SK-N-SH (cell line): Measurements from ENCODE around the gene EML1. TPM values are rescaled to one million over a fixed set of nuclear protein-coding genes. Genes with fewer than 3 reads are reported as not detected.

Experiments used
- CTCF ChIA-PET: fragments of 300-600, 350-600 bp; formaldehyde crosslinking; extraction: SDS; loops from one replicate; lab custom pipeline; 2021; lab: Yijun Ruan, JAX
- POLR2A ChIA-PET: fragments of 350-600 bp; sonication (Branson Sonifier 250); formaldehyde crosslinking; extraction: SDS; loops from one replicate; lab custom pipeline; 2020; ENCODE audit warnings: antibody characterized with exemption, inconsistent platforms; lab: Yijun Ruan, JAX
- DNase-seq: peaks from one replicate; pipeline ENCODE4 v3.0.0; 2012
- H2AFZ ChIP-seq: fragments of 200-600 bp; sonication (generic); 2 replicates; pipeline ENCODE4 v1.8.1; 2016; ENCODE audit warnings: antibody characterized with exemption, mild to moderate bottlenecking, low read depth
- H3F3A ChIP-seq: fragments of 200-600 bp; sonication (generic); replicated peaks from 2 replicates; pipeline ENCODE3; 2016; ENCODE audit warnings: antibody characterized with exemption, mild to moderate bottlenecking; ENCODE audit not compliant: insufficient read depth
- H3K27ac ChIP-seq, 2 experiments: fragments of 200-500 bp in 1 of 2; fragments of 200-600 bp in 1 of 2; sonication (Bioruptor generic) in 1 of 2; sonication (generic), shearing (Covaris generic) in 1 of 2; 2 replicates each; pipeline versions ENCODE4 v1.5.1 to v1.6.1; 2014 to 2016; ENCODE audit warnings: low read depth in 2 of 2, inconsistent platforms in 1 of 2, low read length in 1 of 2, mild to moderate bottlenecking in 1 of 2, mixed read lengths in 1 of 2
- H3K27me3 ChIP-seq: fragments of 200-600 bp; sonication (generic), shearing (Covaris generic); 2 replicates; pipeline ENCODE4 v1.6.1; 2016; ENCODE audit warnings: mixed run types; ENCODE audit not compliant: insufficient read depth
- H3K36me3 ChIP-seq, 2 experiments: fragments of 200-500 bp in 1 of 2; fragments of 200-600 bp in 1 of 2; sonication (Bioruptor generic) in 1 of 2; sonication (generic) in 1 of 2; replicated peaks in 1 of 2; 2 replicates each; pipeline versions ENCODE3 to v1.5.1; 2014 to 2016; ENCODE audit warnings: low read length in 1 of 2, mild to moderate bottlenecking in 1 of 2; ENCODE audit not compliant: insufficient read depth in 2 of 2, control insufficient read depth in 1 of 2
- H3K4me1 ChIP-seq, 2 experiments: fragments of 200-500 bp in 1 of 2; fragments of 200-600 bp in 1 of 2; sonication (Bioruptor generic) in 1 of 2; sonication (generic), shearing (Covaris generic) in 1 of 2; 2 replicates each; pipeline versions ENCODE4 v1.5.1 to v1.6.1; 2014 to 2016; ENCODE audit warnings: low read depth in 1 of 2, low read length in 1 of 2, mixed run types in 1 of 2; ENCODE audit not compliant: insufficient read depth in 2 of 2, control insufficient read depth in 1 of 2
- H3K4me2 ChIP-seq: fragments of 200-600 bp; sonication (generic), shearing (Covaris generic); 2 replicates; pipeline ENCODE4 v1.6.1; 2017; ENCODE audit warnings: mixed run types
- H3K4me3 ChIP-seq, 2 experiments: fragments of 200-500 bp in 1 of 2; fragments of 200-600 bp in 1 of 2; sonication (Bioruptor generic) in 1 of 2; sonication (generic), shearing (Covaris generic) in 1 of 2; 2 replicates each; pipeline versions ENCODE4 v1.5.1 to v1.8.1; 2014 to 2016; ENCODE audit warnings: low read depth in 2 of 2, inconsistent platforms in 1 of 2, low read length in 1 of 2, mild to moderate bottlenecking in 1 of 2, mixed read lengths in 1 of 2, moderate library complexity in 1 of 2
- H3K79me2 ChIP-seq: fragments of 200-600 bp; sonication (generic); 2 replicates; pipeline ENCODE4 v1.8.1; 2017; ENCODE audit warnings: mild to moderate bottlenecking; ENCODE audit not compliant: insufficient read depth
- H3K9ac ChIP-seq: fragments of 200-600 bp; sonication (generic); 2 replicates; pipeline ENCODE4 v1.6.1; 2017; ENCODE audit warnings: mixed run types
- H3K9me2 ChIP-seq: fragments of 200-600 bp; sonication (generic); 2 replicates; pipeline ENCODE4 v1.6.1; 2017; ENCODE audit warnings: mixed run types
- H3K9me3 ChIP-seq: fragments of 200-600 bp; sonication (generic); 2 replicates; pipeline ENCODE4 v1.6.1; 2017; ENCODE audit warnings: mixed run types, mild to moderate bottlenecking, moderate library complexity
- H4K20me1 ChIP-seq: fragments of 200-600 bp; sonication (generic); 2 replicates; pipeline ENCODE4 v1.6.1; 2017; ENCODE audit warnings: mild to moderate bottlenecking, mixed run types; ENCODE audit not compliant: insufficient read depth
- CHD2 ChIP-seq: fragments of 150-350 bp; IDR thresholded peaks from 2 replicates; pipeline ENCODE4 v1.6.1; 2018; ENCODE audit warnings: low read length; ENCODE audit not compliant: partially characterized antibody
- CTCF ChIP-seq: fragments of 200-600 bp; sonication (generic); IDR thresholded peaks from 2 replicates; pipeline ENCODE4 v1.6.1; 2017; ENCODE audit warnings: antibody characterized with exemption, mild to moderate bottlenecking, moderate library complexity
- EP300 ChIP-seq, 2 experiments: IDR thresholded peaks; 2 replicates each; pipeline versions ENCODE4 v1.4.0 to v1.6.1; 2012; ENCODE audit warnings: borderline replicate concordance in 1 of 2, low read depth in 1 of 2, low read length in 1 of 2
- FOSL2 ChIP-seq: IDR thresholded peaks from 2 replicates; pipeline ENCODE4 v1.4.0; 2012; ENCODE audit warnings: low read depth, mild to moderate bottlenecking, moderate library complexity, borderline replicate concordance
- FOXJ3 ChIP-seq: sonication (generic); formaldehyde crosslinking; IDR thresholded peaks from 2 replicates; pipeline ENCODE4 v1.5.1; 2020; ENCODE audit warnings: mild to moderate bottlenecking, missing genetic modification reagents
- FOXM1 ChIP-seq: IDR thresholded peaks from 2 replicates; pipeline ENCODE4 v1.4.0; 2012; ENCODE audit warnings: low read depth, mild to moderate bottlenecking
- GATA2 ChIP-seq: sonication (generic); formaldehyde crosslinking; IDR thresholded peaks from 2 replicates; pipeline ENCODE4 v1.5.0; 2020; ENCODE audit warnings: mild to moderate bottlenecking, missing genetic modification reagents
- JUND ChIP-seq: IDR thresholded peaks from 2 replicates; pipeline ENCODE4 v1.4.0; 2012
- MEF2A ChIP-seq: IDR thresholded peaks from 2 replicates; pipeline ENCODE4 v1.4.0; 2012; ENCODE audit warnings: low read depth, borderline replicate concordance
- MXI1 ChIP-seq: IDR thresholded peaks from 2 replicates; pipeline ENCODE4 v1.6.1; 2012; ENCODE audit warnings: mild to moderate bottlenecking, low read depth, low read length, improper control_type of control experiment
- POLR2AphosphoS5 ChIP-seq: IDR thresholded peaks from 2 replicates; pipeline ENCODE4 v1.6.1; 2012; ENCODE audit warnings: low read depth, low read length
- RAD21 ChIP-seq: IDR thresholded peaks from 2 replicates; pipeline ENCODE4 v1.6.1; 2012; ENCODE audit warnings: mild to moderate bottlenecking, low read length
- RCOR1 ChIP-seq: fragments of 150-350 bp; IDR thresholded peaks from 2 replicates; pipeline ENCODE4 v1.6.1; 2017; ENCODE audit warnings: antibody characterized with exemption, low read length
- SIN3A ChIP-seq: IDR thresholded peaks from 2 replicates; pipeline ENCODE4 v1.6.1; 2012; ENCODE audit warnings: low read depth, mild to moderate bottlenecking, low read length, moderate library complexity, borderline replicate concordance
- SMC3 ChIP-seq: IDR thresholded peaks from 2 replicates; pipeline ENCODE4 v1.6.1; 2012; ENCODE audit warnings: low read depth, low read length, improper control_type of control experiment
- TAF1 ChIP-seq: IDR thresholded peaks from 2 replicates; pipeline ENCODE4 v1.6.1; 2012; ENCODE audit warnings: low read depth, mild to moderate bottlenecking, low read length, moderate library complexity, borderline replicate concordance
- TCF12 ChIP-seq: IDR thresholded peaks from 2 replicates; pipeline ENCODE4 v1.4.0; 2012
- TEAD4 ChIP-seq: IDR thresholded peaks from 2 replicates; pipeline ENCODE4 v1.4.0; 2012; ENCODE audit warnings: mild to moderate bottlenecking, borderline replicate concordance; ENCODE audit not compliant: insufficient read depth
- ZBTB33 ChIP-seq: IDR thresholded peaks from 2 replicates; pipeline ENCODE4 v1.4.0; 2012; ENCODE audit warnings: low read depth, borderline replicate concordance
- WGBS: methylation state at CpG from one replicate; pipeline ENCODE4 v1.1.6; 2017; ENCODE audit warnings: low lambda C conversion rate; 5-methylcytosine and 5-hydroxymethylcytosine counted together
- polyA plus RNA-seq, 3 experiments: library from polyadenylated mRNA; depleted of rRNA; stranded (reverse); fragments of >200 nt; gene quantifications; 2 replicates each; pipeline ENCODE4 v1.2.3, GENCODE V29; 2012
- TF ChIP-seq, protein P1 (sequence below): fragments of 150-350 bp; IDR thresholded peaks from 2 replicates; pipeline ENCODE4 v1.6.1; 2017; ENCODE audit warnings: antibody characterized with exemption, low read length, low read depth, borderline replicate concordance

The EML1 gene
- polyA plus RNA-seq, 1 of the 3 experiments (the other 2 are of a cell fraction): 6.3 TPM

- Histone ChIP-seq H3K36me3 (peaks cover 0 to 15% of the 10 kb centered on the region in 2 experiments), H3K9ac (no peak overlapping the region), H2AFZ (no peak overlapping the region), H3K27me3 (no peaks in the 10 kb centered on the region), H3K4me1 (peaks cover 0 to 39% of the 10 kb centered on the region in 2 experiments; a peak in 2 of 4 replicates), H3F3A (peaks cover 3% of the 10 kb centered on the region), H3K9me3 (no peaks in the 10 kb centered on the region), H3K4me2 (no peak overlapping the region), H4K20me1 (no peaks in the 10 kb centered on the region), H3K79me2 (no peaks in the 10 kb centered on the region), H3K27ac (peak overlapping the region in 1 of 2 experiments; percentile 58; a peak in 2 of 4 replicates), H3K4me3 (no peak overlapping the region), H3K9me2 (no peaks in the 10 kb centered on the region)
- peak; percentile 30; the same call in 1 of the 2 replicates for TF ChIP-seq GATA2 (CRISPR knock-in tag)
- TF ChIP-seq, protein P1, sequence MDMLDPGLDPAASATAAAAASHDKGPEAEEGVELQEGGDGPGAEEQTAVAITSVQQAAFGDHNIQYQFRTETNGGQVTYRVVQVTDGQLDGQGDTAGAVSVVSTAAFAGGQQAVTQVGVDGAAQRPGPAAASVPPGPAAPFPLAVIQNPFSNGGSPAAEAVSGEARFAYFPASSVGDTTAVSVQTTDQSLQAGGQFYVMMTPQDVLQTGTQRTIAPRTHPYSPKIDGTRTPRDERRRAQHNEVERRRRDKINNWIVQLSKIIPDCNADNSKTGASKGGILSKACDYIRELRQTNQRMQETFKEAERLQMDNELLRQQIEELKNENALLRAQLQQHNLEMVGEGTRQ: no peak
- TF ChIP-seq RAD21: no peak
- TF ChIP-seq EP300 (IDR thresholded peaks at IDR 0.05; ENCODE audit: borderline replicate concordance in 1 of 2, low read depth in 1 of 2, low read length in 1 of 2): peak in 1 of 2 experiments; percentile 35; a peak in 1 of 4 replicates
- TF ChIP-seq RCOR1: 0 out of 2 replicates have a peak, but pooled peaks have one; percentile 33
- TF ChIP-seq POLR2AphosphoS5: no peak
- POLR2A ChIA-PET: interaction anchor here (0.9 kb wide), 1 partner anchor 80 kb away, joined by 3 read pairs; the partner anchor contains the start of gene EML1
- 64% methylated on average over 6 of the region's 6 CpGs for WGBS
- CTCF ChIA-PET: interaction anchor here (0.8 to 5.7 kb wide), 8 partner anchors 12 to 218 kb away, joined by 3 to 45 read pairs (median 4); no protein-coding TSS in a partner anchor
- peak; percentile 38 for DNase-seq
Observed at GRCh38 chr14:99872786-99873440, 79.7 kb downstream of the EML1 start.

DNA sequence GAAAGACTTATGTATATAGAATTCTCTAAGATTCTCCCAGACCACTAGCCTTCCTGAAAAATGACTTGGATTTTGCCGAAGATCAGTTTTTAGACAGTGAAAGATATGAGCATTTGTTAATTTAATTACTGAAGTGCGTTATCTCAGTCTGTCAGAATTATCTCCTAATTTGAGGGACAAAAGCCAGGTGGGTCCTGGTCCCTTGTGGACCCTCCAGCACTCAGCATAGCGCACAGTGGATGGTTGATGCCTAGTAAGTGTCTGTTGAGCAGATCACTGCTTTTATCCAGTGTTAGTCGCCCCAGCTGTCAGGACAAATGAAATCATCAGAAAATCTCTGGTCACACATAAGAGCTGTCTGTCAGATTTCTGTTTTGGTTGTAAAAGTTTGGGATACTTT is 80.4 kb downstream of the EML1 start:
- Histone ChIP-seq H3K36me3 (peaks cover 0 to 8% of the 10 kb centered on the region in 2 experiments), H3K4me2 (no peak overlapping the region), H3K4me3 (no peak overlapping the region), H3K4me1 (peaks cover 0 to 39% of the 10 kb centered on the region in 2 experiments; a peak in 2 of 4 replicates), H2AFZ (no peak overlapping the region), H3K9me3 (no peaks in the 10 kb centered on the region), H3K9me2 (no peaks in the 10 kb centered on the region), H3F3A (peaks cover 3% of the 10 kb centered on the region), H3K79me2 (no peaks in the 10 kb centered on the region), H3K9ac (no peak overlapping the region), H4K20me1 (no peaks in the 10 kb centered on the region), H3K27me3 (no peaks in the 10 kb centered on the region), H3K27ac (peak overlapping the region in 1 of 2 experiments; percentile 58; a peak in 2 of 4 replicates)
- DNase-seq: peak; percentile 79
- TF ChIP-seq FOSL2 (no peak), MEF2A (no peak), ZBTB33 (no peak), GATA2 (CRISPR knock-in tag) (peak; percentile 99), CHD2 (peak; percentile 88), FOXM1 (no peak), TCF12 (peak; percentile 54), SMC3 (no peak), TEAD4 (0 out of 2 replicates have a peak, but pooled peaks have one; percentile 16), FOXJ3 (CRISPR knock-in tag) (peak; percentile 77; the same call in 1 of the 2 replicates), RCOR1 (peak; percentile 97), EP300 (IDR thresholded peaks at IDR 0.05; ENCODE audit: borderline replicate concordance in 1 of 2, low read depth in 1 of 2, low read length in 1 of 2) (peak in 1 of 2 experiments; percentile 95; a peak in 2 of 4 replicates), SIN3A (no peak), CTCF (no peak), JUND (no peak), TAF1 (no peak), RAD21 (peak; percentile 26; the same call in 1 of the 2 replicates), MXI1 (peak; percentile 61; the same call in 1 of the 2 replicates)
- TF ChIP-seq, protein P1: no peak
- WGBS: 83% methylated on average over 4 of the region's 4 CpGs
- CTCF ChIA-PET: interaction anchor here (1.1 to 5.7 kb wide), 13 partner anchors 12 to 222 kb away, joined by 3 to 45 read pairs (median 4); partner anchors contain the start of gene EML1
- POLR2A ChIA-PET: no interaction called here
